Stimulated activated naive CD8-positive, alpha-beta T cell treated with anti-CD3 and anti-CD28 coated beads, Interleukin-15, Interleukin-2, amounts not matched to agents 100 U/mL and 50 U/mL, for 24 hours (primary cell): Measurements from ENCODE around the gene FUT6.
"Not testable (repeated sequence)": the region's sequence is repeated elsewhere in the genome, so short reads cannot be mapped to it uniquely, and the experiment has no call there.

Experiments
- ATAC-seq: fragments of 150-1000 bp; cut with Tn5 transposase; one replicate; pipeline ENCODE4 v1.10.0; 2021
- DNase-seq: peaks from one replicate; pipeline ENCODE4 v3.0.0; 2021

The FUT6 gene

GRCh38 chr19:5785423-5785822 is 54.1 kb downstream of the FUT6 start:
- no peak for ATAC-seq
- no peak for DNase-seq

GRCh38 chr19:5784581-5785147 is 54.8 kb downstream of the FUT6 start, which contains the start of gene PRR22:
Gene PRR22 (minus strand): TSS chr19:5784746. CDS start chr19:5784660, 86 bp downstream.
- ATAC-seq: no peak
- no peak for DNase-seq

GRCh38 chr19:5782945-5783919 is 56.3 kb downstream of the FUT6 start:
- no peak for DNase-seq
- ATAC-seq: no peak

GRCh38 chr19:5782322-5782721 is 57.2 kb downstream of the FUT6 start:
- ATAC-seq (no peak), DNase-seq (no peak)

GRCh38 chr19:5780916-5781315 is 58.6 kb downstream of the FUT6 start:
- not testable (repeated sequence) for DNase-seq, ATAC-seq
